ENCODE measurements around the gene TAGLN2. TPM values are rescaled to one million over a fixed set of nuclear protein-coding genes. Genes with fewer than 3 reads are reported as not detected.

TAGLN2 gene
- total and polyA plus RNA-seq, 10 of the 15 experiments (the other 5 are each of a cell fraction or from before 2014, with no cell fraction given): 155 to 611 (median 363) TPM

GRCh38 chr1:159931101-159931794, 5.9 kb upstream of the TAGLN2 start:
- ChIA-PET RAD21 (ENCODE audit: unreplicated experiment) (interaction anchor here (2.1 to 12.4 kb wide), 2 partner anchors 9 to 77 kb away, joined by 12 to 113 read pairs; no protein-coding TSS in a partner anchor), SMC1A (ENCODE audit: uncharacterized antibody, unreplicated experiment) (interaction anchor here (1.0 to 9.2 kb wide), 3 partner anchors 39 to 99 kb away, joined by 3 to 122 read pairs (median 7); no protein-coding TSS in a partner anchor), POLR2A (interaction anchor here (1.0 kb wide), 1 partner anchor 41 kb away, joined by 3 read pairs; no protein-coding TSS in a partner anchor), CTCF (interaction anchor here (1.6 to 22.4 kb wide), 4 partner anchors 10 to 132 kb away, joined by 3 to 422 read pairs (median 10); no protein-coding TSS in a partner anchor)
- TF ChIP-seq CEBPZ (IDR thresholded peaks at IDR 0.05; ENCODE audit: low read depth, low read length) (no peak), PAX8 (IDR thresholded peaks at IDR 0.05) (no peak), TARDBP (IDR thresholded peaks at IDR 0.05; ENCODE audit: borderline replicate concordance) (no peak), TCF3 (IDR thresholded peaks at IDR 0.05; ENCODE audit: borderline replicate concordance, insufficient read depth, low read depth, low read length) (no peak), RUNX3 (IDR thresholded peaks at IDR 0.05; ENCODE audit: low read length) (no peak), SIX5 (IDR thresholded peaks at IDR 0.05; ENCODE audit: low read depth, low read length, severe bottlenecking) (no peak), DPF2 (IDR thresholded peaks at IDR 0.05) (no peak)
- H3K4me1 ChIP-seq (ENCODE audit: control insufficient read depth, insufficient read depth, low read length): peaks cover 6% of the 10 kb centered on the region
- no peak overlapping the region for H3K4me3 ChIP-seq
- no TSS peak for BruUV-seq (replicated peaks)
- H3K36me3 ChIP-seq (ENCODE audit: control insufficient read depth in 2 of 2, insufficient read depth in 2 of 2, low read length in 1 of 2): no peaks in the 10 kb centered on the region
- no peak overlapping the region for H3K4me2 ChIP-seq (ENCODE audit: control insufficient read depth, insufficient read depth)
- H2AFZ ChIP-seq (ENCODE audit: control insufficient read depth, low read depth, low read length): no peak overlapping the region
- in situ Hi-C loops (cut with MboI) (no loop called here), intact Hi-C loops (cut with micrococcal nuclease; ENCODE audit: unreplicated experiment) (no loop called here)
- H3K79me2 ChIP-seq (ENCODE audit: control insufficient read depth, insufficient read depth, low read length): no peaks in the 10 kb centered on the region
- H3K9ac ChIP-seq (ENCODE audit: control insufficient read depth, insufficient read depth, low read length): no peak overlapping the region
- no peak overlapping the region for H3K27ac ChIP-seq (ENCODE audit: control insufficient read depth, insufficient read depth)
- 0 out of 4 replicates have a peak, but pooled peaks cover 0 to 2% of the 10 kb centered on the region in 2 experiments for H3K27me3 ChIP-seq (replicated peaks in 1 of 2; ENCODE audit: control insufficient read depth in 2 of 2, insufficient read depth in 2 of 2, low read length in 1 of 2)
- FAIRE-seq: no peak
- DNase-seq (ENCODE audit: low read depth, low spot score): no peak
- WGBS (ENCODE audit: insufficient coverage, insufficient replicate concordance, low lambda C conversion rate, missing lambda C conversion rate): 39% methylated on average over 13 of the region's 13 CpGs
- no peaks in the 10 kb centered on the region for H3K9me3 ChIP-seq (replicated peaks; ENCODE audit: control insufficient read depth, insufficient read depth, low read length)
- ATAC-seq: no peak
- no peaks in the 10 kb centered on the region for H4K20me1 ChIP-seq (ENCODE audit: control insufficient read depth, insufficient read depth)

Measured in GM12878 (cell line).